Activated CD4-positive, alpha-beta T cell treated with anti-CD3 and anti-CD28 coated beads, Interleukin-2, amount 50 U/mL, for 48 hours (primary cell): ENCODE measurements around the gene SPINK9.

ENCODE experiments used
- DNase-seq, 2 experiments: peaks; one replicate each; pipeline ENCODE4 v3.0.0-alpha.2; 2020

SPINK9 gene, protein sequence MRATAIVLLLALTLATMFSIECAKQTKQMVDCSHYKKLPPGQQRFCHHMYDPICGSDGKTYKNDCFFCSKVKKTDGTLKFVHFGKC

DNA sequence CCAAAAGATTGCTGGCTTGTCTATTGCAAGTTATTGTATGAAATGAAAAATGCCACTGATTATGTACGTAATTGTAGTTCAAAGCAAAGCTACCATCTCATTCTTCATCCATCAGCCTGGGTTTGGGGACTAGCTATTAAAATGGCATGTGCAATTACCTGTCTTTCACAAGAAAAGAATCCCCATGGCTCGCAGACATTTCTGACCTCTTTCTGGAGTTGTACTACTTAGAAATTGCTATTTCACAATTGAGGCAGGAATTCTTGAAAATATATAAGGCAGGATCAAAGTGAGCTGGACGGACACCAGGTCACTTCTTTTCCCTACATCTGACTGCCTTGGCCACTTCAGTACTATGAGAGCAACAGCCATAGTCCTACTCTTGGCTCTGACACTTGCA is at the start of gene SPINK9:
Gene SPINK9, plus strand, starts transcription at position 301 of the 400 bp plus-strand sequence. Its CDS starts 55 bp downstream, at position 356.
- DNase-seq: no peak

GRCh38 chr5:148290271-148291195 is 44.8 kb upstream of the SPINK9 start:
- no peak for DNase-seq

DNA sequence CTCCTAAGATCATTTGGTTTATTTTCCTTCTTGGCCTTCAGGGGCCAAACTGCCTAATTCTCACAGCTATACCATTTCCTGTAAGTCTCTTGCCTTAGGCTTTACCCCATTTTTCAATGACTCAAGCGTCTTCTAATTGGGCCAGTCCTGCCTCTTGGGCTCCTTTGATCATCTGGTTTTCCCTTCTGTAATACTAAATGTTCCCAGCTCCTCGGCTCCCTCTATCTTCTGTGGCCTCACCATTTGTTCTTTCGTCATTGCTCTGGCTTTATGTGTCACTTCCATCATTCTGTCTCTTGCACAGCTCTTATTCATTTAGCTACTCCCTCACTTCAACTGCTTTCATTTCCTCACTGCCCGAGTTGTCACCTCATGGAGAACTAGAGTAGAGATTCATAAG is 37.6 kb upstream of the SPINK9 start:
- no peak for DNase-seq

- no peak for DNase-seq
Observed at GRCh38 chr5:148306446-148306845, 28.9 kb upstream of the SPINK9 start.

GRCh38 chr5:148309019-148309418 is 26.3 kb upstream of the SPINK9 start:
- DNase-seq: no peak

DNA sequence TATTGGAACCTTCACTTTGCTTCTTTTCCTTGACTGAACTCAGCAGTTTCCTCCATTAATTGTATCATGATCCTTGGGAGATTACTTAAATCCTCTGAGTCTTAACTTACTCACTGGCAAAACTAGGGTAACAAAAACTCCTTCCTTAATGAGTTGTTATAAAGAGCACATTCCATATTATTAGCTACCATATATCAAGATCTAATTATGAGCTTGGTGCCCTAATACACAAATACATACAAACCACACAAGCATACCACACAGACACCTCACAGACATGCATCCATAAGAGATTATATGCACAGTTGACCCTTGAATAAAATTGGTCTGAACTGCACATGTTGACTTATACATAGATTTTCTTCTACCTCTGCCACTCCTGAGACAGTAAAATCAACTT is 25.6 kb upstream of the SPINK9 start:
- no peak for DNase-seq

GRCh38 chr5:148311484-148311883 is 23.9 kb upstream of the SPINK9 start:
- DNase-seq: no peak

GRCh38 chr5:148312153-148312552 is 23.2 kb upstream of the SPINK9 start, which contains the start of gene SPINK7:
Gene SPINK7 (plus strand): TSS chr5:148312423. CDS start chr5:148312484, 61 bp downstream.
- no peak for DNase-seq

GRCh38 chr5:148314187-148314586 is 21.2 kb upstream of the SPINK9 start:
- no peak for DNase-seq

DNA sequence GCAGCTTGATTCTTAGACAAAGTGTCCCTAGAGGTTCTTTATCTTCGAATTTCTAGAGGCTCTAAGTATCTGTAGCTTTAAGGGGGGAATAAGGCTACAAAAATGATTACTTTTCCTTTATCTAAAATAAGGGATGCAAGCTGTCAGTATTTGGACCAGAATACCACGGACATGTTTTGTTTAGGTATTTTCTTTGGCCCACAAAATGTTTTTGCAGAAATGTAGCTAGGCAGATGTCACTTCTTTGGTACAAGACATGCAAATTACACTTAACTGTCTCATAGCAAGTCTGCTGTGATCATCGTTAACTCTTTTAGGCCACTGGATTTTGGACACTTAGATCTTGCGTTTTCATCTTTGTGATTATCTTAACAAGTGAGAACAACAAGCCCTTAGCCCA is 20.6 kb upstream of the SPINK9 start:
- DNase-seq: no peak

DNA sequence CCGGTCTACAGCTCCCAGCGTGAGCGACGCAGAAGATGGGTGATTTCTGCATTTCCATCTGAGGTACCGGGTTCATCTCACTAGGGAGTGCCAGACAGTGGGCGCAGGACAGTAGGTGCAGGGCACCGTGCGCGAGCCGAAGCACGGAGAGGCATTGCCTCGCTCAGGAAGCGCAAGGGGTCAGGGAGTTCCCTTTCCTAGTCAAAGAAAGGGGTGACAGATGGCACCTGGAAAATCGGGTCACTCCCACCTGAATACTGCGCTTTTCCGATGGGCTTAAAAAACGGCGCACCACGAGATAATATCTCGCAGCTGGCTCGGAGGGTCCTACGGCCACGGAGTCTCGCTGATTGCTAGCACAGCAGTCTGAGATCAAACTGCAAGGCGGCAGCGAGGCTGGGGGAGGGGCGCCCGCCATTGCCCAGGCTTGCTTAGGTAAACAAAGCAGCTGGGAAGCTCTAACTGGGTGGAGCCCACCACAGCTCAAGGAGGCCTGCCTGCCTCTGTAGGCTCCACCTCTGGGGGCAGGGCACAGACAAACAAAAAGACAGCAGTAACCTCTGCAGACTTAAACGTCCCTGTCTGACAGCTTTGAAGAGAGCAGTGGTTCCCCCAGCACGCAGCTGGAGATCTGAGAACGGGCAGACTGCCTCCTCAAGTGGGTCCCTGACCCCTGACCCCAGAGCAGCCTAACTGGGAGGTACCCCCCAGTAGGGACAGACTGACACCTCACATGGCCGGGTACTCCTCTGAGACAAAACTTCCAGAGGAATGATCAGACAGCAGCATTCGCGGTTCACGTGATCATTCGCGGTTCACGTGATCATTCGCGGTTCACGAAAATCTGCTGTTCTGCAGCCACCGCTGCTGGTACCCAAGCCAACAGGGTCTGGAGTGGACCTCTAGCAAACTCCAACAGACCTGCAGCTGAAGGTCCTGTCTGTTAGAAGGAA is 15.1 kb upstream of the SPINK9 start:
- DNase-seq: peak in 1 of 2 experiments; percentile 9

DNA sequence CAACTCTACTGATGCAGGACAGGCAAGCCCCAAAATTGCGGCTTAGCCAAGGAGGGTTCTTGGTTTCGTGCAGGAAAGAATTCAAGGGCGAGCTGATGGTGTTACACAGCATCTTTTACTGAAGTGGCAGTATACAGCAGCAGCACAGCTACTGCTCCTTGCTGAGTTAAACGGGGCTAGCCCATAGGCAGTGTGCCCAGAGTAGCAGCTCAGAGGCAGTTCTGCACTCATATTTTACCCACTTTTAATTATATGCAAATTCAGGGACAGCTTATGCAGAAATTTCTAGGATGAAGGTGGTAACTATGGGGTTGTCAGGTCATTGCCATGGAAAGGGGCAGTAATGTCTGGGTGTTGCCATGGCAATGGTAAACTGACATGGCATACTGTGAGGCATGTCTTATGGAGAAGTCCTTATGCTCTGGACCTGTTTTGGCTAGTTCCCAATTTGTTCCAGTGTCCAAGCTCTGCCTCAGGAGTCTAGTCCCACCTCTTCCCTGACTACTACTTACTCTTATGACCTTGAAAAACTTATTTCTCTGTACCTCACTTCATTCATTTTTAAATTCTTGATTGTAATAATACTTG is 2.0 kb upstream of the SPINK9 start:
- DNase-seq: no peak

DNA sequence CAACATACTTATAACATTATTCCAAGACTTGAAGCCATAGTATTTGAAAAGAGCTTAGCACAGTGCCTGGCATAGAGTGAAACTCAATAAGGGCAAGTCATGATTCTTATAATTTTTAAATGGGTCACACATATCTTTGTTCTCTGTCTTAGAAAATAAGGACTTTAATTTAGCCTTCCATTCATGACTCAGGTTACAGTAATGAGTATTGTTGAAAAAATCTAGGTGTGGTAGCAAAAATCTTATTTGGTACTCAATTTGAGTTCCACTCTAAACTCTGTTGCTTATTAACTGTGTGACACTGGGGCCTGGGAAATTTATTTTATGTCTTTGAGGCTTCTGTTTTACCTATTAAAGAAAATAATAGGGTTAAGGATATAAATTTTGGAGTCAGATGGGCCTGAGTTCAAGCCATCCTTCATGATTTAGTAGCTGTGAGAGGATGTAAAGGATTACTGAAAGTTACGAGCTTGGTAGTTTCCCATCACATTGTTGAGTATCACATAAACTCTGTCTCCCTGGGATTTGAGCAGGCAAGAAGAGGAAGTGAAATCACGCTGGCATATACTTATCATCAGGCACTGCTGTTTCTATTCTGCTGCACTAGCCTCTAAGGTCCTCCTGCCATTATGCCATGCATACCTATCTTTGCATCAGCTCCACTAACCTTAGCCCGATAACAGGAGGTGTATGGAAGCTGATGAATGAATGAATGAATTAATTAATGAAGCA is 1.5 kb downstream of the SPINK9 start:
- DNase-seq: no peak

DNA sequence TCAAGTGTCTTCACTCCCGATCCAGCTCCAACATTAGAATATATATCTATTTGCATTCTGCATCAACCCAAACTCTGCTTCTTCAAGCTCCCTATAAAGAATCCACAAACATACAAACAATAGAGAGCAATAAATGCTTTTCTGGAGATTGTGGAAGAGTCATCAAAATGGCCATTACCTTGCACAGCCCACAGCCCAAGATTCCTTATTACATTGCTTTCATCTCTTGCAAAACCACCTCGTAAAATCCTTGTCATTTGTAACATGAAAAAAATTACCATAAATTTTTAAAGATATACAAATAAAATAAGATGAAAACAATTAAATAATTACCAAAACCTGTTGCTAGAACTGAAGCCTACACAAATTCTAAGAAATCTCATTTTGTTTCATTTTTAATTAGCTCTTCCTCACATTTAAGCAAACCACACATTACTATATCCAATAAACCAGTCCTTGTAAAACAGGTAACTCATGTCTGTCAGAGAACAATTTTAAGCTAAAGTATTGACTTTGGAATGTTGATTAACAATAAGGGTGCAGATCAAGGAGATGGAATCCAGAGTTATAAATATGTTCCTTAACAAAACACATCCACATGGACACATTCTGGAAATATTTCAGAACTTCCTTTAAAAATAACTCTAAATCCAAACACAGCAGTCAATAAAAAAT is 7.1 kb downstream of the SPINK9 start:
- no peak for DNase-seq

GRCh38 chr5:148343046-148343407 is 7.7 kb downstream of the SPINK9 start:
- no peak for DNase-seq

DNA sequence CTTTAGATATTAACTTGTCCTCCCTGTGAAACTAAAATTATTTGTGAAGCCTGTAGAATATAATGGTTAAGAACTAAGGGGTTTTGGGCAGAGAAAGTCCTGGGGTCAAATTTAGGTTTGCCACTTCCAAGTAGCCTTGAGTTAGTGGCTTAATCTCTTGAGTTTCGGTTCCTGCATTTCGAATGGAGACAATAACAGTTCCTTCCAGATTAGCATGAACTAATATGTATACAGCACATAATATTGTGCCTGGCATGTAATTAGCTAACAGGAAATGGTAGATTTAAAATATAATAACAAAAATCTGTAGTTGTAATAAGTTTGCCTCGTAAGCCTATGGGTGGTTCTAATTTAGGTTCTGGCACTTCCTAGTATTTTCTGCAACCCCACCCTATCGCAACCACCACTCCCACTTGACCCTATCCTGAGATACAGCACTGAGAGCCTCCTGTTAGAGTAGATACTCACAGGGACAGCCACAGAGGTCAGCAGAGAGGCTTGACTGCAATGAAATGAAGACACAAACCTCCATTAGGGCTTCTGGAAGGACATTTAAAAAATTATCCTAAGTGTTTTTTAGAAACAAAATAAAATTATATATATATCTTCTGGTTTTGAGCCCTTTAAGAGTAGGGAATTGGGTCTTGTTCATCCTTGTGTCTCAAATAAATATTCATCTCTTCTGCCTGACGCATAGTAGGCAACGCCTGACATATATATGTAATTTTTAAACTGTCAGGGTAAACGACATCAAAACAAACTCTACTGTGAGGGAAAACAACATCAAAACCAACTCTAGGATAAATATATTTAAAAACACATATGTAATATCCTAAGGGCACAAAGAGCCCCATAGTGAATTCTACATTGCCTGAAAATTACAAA is 8.5 kb downstream of the SPINK9 start:
- DNase-seq: no peak

- DNase-seq: no peak
Observed at GRCh38 chr5:148347706-148348105, 12.3 kb downstream of the SPINK9 start.

DNA sequence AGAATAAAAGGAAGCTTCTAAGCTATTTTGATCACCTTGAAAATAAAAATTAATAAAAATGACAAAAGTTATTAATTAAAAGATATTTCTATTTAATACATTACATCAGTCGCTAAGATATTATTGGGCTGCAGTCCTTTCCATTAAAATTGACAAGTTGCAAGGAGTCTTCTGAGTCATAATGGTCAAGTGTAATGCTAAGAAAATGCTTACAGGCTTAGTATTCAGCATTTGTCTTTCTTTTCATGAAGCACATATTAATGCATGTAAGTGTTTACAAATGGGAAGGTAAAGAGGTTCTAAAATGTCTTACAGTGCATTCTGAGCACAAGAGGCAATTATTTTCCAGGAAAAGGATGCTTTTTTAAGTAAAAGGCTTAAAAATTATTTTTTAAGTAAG is 17.3 kb downstream of the SPINK9 start:
- DNase-seq: no peak

DNA sequence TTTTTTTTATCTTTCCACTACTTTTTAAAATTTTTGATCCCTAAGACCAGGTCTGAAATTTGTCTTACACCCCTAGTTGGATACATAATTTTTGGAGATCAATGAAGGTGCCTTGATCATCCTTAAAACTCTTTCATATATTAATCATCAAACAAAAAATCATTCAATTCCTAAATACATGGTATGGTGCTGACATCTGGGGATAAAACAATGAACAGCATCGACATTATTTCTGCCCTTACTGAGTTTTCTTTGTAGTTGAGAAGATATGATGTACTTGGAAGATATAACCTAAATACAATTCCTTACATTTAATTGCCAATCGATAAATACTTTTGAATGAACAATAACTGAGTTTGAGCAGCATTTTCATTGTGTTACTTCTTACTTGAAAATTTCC is 18.3 kb downstream of the SPINK9 start:
- no peak for DNase-seq

DNA sequence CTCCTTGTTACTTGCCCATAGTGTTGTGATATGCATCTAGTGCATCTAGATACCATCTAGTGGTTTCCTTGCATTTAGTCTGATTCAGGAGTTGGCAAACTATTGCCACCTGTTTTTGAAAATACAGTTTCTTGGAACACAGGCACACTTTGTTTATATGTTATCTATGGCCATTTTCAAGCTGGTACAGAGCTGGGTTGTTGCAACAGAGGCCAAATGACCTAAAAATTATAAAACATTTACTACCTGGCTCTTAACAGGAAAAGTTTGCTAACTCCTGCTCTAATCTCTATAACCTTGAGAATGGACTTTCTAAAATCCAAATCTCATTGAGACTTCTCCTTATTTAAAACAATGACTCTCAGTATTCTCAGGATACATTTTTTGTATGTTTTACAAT is 29.0 kb downstream of the SPINK9 start:
- no peak for DNase-seq

DNA sequence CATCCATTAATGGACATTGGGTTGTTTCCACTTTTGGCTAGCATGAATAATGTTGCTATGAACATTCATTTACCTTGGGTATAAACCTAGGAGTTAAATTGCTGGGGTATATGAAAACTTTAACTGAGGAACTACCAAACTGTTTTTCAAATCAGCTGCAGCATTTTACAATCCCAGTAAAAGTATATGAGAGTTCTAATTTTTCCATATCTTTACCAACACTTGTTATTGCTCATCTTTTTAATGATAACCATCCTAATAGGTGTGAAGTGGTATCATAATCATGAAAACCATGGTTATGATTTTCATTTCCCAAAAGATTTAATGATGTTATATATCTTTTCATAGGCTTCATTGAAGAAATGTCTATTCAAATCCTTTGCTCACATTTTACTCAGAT is 32.9 kb downstream of the SPINK9 start:
- no peak for DNase-seq
